Bone marrow (tissue), 2 donors: ENCODE data around the gene ADCY5.
"Not testable (repeated sequence)": the region's sequence is repeated elsewhere in the genome, so short reads cannot be mapped to it uniquely, and the experiment has no call there.

ENCODE experiments used
- DNase-seq, 2 donors: peaks; one replicate each; lab custom pipeline; 2025; lab: John Stamatoyannopoulos, UW

ADCY5 gene

DNA sequence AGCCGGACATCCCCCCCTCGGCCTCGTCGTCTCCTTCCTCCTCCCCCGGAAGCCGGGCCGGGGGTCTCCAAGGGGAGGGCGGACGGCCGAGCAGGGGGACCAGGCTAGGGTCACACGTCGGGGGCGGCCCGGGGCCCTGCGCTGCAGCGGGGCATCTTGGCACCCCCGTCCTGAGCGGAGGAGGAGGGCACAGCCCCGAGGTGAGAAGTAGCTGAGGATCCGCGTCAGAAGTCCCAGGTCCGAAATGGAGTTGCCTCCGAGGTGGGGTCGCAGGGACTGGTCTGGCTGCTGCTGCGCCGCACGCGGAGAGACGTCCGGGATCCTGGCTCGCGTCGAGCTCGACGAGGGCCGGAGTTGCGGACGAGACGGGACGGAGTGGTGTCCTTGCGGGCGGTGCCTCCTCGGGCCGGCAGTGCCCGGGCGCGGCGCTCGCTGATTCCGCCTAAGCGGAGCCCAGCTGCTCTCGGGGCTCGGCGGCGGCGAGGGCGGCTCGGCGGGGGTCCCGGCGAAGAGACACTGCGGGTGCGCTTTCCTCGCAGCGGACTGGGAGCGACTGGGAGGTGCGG lies at the start of gene ADCY5:
Gene ADCY5 (minus strand): TSS at position 555 of the 566 bp plus-strand sequence. CDS start 545 bp downstream, at position 10.
- DNase-seq, result no peak

DNA sequence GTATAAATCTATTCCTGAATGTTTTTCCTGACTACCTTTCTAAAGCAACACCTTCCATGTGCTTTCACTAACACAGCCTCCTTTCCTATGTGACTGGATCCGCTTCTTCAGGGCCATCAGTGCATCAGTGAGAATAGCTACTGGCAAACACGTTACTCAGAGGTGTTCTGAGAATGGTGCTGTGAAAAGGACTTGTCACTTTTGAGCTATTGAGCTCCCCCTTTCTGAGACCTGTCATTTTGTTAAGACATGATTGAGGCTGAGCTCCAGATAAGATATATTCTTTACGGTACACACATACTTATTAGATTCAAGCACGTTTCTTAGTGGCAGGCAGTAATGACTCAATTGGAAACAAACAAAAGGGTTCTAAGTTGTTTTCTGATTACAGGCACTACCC lies 45.0 kb upstream of the ADCY5 start:
- DNase-seq, result no peak

DNA sequence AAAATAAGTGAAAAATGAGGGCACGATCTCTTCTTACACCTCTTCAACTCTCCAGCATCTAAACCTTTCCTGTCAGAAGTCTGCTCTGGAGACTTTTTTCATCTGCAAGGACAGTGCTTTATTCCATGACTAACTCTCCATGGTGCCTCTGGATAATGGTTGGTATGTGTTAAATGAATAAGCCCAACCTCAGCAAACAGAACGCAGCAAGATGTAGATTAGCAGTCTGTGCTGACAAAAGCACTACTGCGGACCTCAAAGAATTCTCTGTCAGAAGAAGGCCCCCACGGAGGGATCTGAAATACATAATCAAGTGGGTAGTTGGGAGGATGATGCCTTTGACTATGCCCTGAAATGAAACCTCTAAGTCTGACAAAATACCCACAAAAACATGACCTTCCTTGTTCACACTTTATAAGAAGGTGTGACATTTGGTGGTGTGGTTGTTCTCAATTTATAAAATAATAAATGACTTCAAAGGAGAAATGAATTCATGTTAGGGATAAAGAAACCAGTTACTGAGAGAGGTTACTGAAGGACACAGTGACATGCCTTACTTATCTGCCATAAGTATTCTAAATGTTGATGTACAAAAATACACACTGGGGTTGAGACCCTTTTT lies 43.2 kb upstream of the ADCY5 start:
- no peak for DNase-seq

DNA sequence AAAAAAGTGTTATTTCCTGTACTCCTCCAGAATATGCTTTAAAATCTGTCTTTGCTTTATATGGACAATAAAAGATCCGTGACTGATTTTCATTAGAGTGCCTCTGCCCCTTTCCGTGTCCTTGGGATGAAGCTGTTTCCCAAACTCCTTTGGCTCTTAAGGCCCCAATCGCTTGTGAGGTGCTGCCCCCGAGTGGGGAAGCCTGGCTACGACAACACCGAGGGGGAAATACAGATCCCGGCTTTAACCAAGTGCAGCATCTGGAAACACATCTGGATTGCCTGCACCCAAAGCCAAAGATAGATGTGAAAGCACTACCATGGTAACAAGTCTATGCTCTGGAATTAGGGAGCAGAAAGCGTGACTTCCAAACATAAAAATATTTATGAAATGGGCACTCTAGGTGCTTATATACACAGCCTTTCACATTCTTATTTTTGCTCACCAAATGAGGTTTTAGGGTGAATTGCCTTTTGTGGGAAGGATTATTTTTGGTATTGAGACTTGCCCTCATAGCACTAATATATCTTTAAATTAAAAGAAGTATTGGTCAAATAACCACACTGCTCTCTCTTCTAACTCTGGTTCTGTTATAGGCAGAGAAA lies 40.6 kb upstream of the ADCY5 start:
- peak in 1 of 2 donors; percentile 5 for DNase-seq

DNA sequence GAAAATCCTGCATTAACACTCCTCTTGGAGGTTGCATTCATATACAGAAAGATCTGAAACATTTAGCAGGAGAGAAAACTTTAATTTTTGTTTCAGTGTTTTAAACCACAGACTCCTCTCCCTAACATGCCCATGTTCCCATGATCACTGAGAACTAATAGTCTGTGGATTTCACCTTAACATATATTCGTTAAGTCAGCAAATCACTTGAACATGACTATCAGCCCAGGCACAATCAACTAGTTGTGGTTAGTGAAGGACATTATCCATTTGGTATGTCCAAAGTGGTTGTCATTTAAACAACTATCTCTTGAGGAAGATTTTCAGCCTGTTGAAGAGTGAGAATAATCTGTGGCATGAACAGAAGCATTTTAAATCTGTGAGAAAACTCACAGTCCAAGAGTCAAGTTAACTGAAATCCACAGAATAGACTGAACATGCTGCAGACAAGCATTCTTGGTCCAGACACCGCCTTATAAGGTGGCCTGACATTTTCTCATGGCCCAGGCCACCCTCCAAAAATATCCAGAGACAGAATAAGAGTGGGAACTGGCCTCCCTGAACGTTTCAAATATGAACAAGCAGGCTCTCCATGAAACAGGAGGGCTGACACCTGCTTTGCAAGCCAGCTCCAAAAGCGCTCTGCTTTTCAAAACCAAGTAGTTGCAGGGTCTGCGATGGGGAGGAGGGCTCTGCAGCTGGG lies 39.9 kb upstream of the ADCY5 start:
- DNase-seq, result no peak

DNA sequence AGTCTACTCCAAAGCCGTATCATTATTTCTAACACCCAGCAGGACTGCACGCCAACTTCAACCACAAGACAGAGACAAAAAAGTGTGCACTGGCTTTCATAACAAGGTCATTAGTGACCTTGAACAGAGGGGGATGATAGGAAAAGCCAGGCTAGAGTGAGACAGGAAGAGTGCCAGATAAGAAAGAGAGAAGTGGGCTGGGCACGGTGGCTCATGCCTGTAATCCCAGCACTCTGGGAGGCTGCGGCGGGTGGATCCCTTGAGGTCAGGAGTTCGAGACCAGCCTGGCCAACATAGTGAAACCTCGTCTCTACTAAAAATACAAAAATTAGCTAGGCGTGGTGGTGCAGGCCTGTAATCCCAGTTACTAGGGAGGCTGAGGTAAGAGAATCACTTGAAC lies 38.2 kb upstream of the ADCY5 start:
- not testable (repeated sequence) for DNase-seq

DNA sequence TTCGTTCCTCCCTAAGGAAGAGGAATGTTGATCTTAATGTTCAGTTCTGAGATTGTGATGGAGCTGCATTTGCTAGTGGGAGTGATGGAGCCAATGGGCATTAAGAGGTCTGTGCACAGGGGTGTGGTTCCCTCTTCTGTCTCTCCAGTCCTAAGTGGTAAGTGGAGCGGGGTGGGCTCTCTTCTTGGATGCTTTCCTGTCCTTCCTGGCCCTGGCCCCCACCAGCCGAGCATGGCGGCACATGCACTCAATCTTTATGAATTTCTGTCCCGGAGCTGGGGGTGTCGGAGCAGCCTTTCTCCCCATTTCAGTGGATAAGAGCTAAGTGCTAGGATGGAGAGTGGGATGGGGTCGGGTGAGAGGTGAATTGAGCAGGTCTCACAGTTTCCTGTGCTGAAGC lies 37.6 kb upstream of the ADCY5 start:
- DNase-seq, result no peak

DNA sequence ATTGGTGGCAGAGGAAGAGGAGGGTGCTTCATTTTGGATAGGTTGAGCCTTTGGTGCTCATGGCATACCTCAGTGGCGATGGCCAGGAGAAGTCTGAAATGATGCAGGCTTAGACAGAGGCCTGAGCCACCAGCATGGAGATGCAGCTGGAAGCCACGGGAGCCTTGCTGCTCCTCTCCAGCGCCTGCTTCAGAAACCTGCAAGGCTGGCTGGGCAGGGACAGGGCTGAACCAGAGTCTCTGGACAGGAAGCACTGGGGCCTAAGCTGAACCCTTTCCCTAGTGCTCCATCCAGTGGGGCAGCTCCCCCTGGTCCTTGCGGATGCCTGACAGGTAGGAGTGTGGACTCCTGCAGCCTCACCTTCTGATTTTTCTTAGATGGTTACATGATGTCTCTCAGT lies 36.7 kb upstream of the ADCY5 start:
- DNase-seq, result no peak

DNA sequence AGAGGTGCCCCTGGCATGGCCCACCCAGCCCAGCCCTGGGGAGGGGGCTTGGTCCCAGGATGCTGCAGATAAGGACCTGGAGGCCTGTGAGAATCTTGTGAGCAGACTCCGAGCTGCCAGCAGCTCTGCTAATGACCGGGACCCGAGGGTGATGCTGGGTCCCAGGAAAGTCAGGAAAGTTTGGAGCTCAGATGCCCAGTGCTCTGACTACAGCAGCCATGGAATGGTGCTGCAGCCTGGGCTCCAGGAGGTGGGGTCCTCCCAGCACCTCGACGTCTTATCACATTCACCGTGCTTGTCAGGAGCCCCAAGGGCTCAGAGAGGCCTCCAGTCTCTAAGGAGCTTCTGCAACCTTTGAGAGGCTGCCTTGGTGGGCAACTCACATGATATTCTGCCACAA lies 34.3 kb upstream of the ADCY5 start:
- no peak for DNase-seq

DNA sequence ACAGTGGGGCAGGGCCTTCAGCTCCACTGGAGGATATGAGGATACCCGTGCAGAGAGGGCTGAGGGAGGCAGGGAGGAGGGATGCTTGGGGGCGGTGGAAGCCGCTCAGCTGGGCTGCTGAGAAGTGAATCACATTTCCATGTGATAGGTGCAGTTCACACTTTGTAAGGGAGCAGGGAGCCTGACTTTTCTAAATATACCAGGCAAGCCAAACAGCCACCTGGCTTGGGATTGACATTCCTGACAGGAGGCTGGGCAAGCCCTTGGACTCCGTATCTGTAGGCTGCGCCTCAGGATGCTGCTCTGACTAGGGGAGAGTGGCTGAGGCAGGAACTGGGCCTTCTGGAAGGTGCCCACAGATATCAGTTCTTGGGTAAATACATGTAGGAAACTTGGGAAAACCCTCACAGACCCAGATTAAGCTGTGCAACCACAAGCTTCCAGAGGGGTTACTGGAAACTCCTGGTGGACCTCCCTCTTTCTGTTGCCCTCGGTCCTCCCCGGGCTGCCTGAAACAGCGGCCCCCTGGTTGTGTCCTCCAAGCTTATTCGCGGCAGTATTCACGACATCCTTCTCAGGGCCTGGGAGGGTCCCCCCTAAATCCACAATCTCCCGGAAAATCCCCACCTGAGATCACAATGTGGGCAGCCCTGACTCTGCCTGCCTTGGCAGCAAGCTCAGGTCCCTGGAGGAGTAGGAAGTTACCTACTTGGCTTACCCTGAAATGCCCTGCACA lies 33.0 kb upstream of the ADCY5 start:
- no peak for DNase-seq

DNA sequence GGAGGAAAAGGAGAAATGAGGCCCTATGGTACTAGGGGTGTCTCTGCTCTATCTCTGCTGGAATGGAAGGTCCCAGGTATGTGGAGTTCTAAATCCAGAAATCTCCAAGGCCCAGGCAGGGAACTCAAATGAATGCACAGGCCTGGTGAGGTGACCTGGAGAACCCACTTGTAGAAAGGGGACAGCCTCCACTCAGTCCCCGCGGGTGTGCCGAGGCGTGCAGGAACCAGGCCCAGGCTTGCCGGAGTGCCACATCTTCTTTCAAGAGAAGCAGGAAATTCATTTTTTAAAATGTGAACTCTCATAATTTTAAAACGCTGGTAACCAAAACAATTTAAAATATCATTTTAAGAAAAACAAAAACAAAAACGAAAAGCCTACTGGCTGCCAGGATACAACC lies 32.2 kb upstream of the ADCY5 start:
- DNase-seq, result no peak

DNA sequence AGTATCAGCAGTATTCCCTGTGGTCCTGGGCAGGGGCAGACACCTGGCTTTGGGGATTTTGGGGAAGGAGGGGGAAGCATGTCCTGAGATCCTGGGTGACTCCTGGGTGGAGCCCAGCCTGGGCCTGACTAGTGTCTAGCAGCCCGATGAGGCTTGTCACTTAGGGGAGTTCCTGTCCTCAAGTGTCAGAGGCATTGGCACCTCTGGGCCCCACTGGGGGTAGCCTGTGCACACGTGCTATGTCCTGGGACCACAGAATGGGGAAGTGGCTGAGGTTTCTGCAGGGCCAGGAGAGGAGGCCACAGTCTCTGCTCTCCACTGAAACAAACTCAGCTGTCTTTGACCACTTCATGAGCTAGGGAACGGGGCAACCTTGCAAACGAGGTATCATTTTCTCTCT lies 31.5 kb upstream of the ADCY5 start:
- no peak for DNase-seq

DNA sequence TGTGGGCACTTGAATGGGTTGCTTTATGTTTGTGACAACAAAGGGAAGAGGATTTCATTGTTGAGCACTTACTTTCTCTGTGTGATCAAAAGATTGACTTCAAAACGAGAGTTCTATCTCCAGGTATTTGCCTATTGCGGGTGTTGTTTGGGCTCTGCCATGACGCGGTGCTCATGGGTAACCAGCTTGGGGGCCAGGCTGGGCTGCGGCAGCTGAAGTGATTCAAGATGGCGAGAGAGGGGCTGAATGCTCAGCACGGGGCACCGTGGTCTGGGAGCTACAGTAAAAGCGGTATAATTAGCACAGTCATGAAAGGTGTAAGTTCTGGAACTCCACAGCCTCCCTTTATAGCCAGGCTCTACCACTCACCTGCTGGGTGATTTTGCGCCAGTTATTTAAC lies 31.0 kb upstream of the ADCY5 start:
- no peak for DNase-seq

DNA sequence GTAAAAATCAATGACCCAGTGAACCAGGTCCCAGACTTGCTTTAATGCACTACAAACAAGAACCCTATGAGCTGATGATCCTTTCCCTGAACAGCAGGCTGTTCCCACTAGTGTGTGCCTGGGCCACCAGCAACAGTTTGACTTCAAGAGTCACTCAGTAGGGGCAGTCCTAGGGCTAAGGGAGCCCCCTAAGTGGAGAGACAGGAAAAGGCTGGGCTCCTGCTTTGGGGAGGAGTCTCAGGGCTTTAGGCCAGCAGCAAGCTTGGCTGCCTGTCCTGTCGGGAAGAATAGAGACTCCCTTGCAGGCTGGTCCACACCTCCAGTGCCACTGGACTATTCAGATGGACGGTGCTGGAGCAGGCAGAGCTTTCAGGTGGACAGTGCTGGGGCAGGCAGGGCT lies 29.4 kb upstream of the ADCY5 start:
- DNase-seq, result no peak

DNA sequence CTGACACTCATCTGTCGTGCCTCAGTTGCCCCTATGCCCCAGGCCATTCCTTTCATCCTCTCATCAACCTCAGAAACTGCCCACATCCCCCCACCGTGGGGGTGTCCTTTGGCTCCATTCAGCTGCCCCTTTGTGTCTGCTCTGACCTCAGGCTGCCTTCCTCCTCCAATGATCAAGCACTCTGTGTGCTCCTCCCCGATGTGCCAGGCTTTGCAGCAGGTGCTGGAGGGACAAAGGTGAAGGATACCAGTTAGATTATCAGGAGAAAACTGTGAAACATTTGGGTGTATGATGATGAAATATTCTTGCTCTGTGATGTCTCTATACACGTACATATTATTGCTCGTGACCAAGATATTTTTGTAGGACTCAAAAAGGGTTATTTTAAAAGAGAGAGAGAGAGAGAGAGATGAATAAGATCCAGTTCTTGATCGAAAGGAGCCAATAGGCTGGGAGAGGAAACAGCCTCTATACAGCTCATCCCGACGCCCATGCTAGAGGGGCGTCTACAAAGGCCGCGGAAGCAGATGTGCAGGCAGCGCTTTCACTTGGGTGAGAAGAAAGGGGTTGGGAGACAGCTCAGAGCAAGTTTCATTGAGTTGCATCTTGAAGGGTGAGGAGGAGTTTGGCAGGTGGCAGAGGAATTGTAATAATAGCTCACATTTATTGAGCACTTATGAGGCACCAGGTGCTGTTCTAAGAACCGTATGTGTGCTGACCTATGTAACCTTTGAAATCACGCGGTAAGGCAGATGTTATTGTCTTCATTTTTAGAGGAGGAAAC lies 28.3 kb upstream of the ADCY5 start:
- DNase-seq, result no peak

DNA sequence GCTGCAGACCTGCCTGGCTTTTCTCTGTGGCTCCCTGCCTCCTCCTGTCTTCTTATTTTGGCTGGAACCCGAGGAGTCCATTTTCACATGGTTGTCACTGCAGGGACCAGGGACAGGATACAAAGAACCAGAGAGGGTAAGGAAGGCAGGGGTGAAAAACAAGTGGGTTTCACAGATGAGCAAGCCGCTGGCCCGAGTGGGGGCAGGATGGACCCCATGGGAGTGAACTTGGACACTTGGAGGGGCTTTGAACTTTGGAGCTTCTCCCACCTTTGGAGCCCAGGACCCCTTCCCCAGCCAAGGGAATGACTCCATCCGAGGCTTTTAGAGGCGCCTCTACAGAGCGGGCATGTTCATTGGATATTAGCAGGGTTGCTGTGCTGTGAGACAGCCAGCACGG lies 26.9 kb upstream of the ADCY5 start:
- DNase-seq, result no peak

DNA sequence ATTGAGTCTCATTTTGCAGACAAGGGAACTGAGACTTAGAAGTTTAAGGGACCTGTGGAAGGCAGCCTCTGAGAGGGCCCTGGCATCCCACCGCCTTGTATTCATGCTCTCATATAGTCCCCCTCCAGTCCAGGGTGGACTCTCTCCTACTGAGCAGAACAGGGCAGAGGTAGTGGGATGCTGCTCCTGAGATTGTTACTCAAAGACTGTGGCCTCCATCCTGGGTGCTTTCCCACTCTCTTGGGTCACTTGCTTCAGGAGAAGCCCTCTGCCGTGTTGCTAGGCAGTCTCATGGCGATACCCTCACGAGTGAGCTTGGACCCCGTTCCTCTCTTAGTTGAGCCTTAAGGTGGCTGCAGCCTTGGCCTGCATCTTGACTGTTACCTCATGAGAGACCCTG lies 22.2 kb upstream of the ADCY5 start:
- no peak for DNase-seq

DNA sequence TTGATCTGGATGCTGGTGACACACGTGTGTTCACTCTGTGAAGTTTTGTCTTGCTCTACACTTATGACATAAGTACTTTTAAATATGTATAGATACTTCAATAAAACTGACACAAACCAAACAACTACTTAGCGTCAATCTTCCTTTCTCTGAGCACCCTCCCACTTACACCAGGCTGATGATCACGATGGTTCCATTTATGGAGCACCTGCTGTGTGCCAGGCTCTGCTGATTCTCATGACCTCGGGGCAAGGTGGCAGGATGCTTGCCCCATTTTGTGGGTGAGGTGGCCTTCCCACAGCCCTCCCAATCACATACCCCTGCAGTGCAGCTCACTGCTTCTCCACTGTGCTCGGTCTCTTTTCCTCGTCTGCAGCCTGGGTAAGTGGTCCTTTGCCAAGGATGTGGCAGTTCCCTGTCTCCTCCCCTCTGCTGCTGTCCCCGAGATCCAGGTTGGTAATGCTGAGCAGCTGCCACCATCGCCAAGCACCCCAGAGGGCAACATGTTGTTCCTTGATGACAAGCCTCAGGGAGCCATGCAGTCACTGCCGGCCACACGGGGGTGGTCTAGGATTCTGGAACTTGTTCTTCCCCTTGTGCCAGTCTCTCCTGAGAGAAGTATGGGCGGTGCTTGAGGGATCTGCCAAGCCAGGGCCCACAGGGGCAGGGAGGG lies 20.6 kb upstream of the ADCY5 start:
- DNase-seq, result no peak

DNA sequence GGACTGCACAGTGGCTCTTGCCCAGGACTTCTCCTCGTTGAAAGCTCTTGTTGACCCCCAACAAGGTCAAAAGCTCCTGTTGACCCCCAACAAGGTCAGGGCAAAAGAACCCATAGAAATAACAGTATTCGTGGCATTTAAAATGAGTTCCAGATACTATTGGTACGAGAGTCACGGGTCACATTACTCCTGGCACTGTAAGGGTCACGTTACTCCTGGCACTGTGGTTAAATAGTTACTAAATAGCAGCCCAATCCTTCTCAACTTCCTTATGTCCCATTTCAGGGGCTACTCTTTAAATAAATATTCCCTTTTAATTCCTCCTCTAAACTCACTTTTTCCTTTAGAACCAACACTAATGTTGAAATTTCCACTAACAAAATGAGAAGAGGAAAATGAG lies 18.2 kb upstream of the ADCY5 start:
- no peak for DNase-seq

DNA sequence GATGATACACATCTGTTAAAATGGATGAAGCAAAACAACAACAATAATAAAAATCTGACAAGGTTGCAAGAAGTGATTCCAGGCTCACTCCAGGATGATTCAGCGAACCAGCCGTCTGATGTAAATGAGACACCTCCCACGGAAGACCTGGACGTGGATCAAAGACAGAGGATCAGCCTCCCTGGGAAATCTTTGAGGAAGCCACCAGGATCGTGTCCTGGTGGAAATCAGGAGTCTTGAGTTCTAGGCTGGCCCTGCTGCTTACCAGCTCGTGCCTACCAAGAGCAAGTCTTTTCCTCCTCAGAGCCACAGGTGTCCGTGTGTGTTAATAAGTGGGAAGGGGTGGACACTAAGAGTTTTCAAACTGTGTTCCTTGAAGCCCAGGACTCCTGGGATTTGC lies 15.3 kb upstream of the ADCY5 start:
- DNase-seq, result no peak

DNA sequence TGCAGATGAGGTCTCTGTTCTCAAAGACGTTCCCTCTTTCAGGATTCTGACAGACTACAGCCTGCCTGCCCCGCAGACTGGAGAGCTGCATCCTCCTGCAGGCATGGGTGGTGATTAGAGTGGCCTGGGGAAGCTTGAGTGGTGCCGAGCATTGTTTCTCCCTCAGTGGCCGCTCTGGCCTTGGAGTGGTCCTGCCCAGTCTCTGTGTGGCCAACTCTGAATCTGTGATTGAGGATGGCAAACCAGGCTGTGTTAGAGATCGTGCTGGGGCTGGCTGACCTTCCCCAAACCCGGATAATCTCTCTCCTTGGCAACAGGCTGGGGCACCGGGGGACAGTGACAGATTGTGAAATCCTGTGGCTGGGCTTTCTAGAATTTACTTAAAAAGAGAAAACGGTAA lies 11.0 kb upstream of the ADCY5 start:
- no peak for DNase-seq
